Astrocyte of the spinal cord (primary cell): ENCODE data around the gene HEMGN.

Source experiments
- DNase-seq: peaks from one replicate; pipeline ENCODE4 v3.0.0; 2011; ENCODE audit warnings: low read depth, low spot score
- H3K4me3 ChIP-seq: 2 replicates; pipeline ENCODE4 v1.5.1; 2011; ENCODE audit warnings: low read depth, mild to moderate bottlenecking, low read length, moderate library complexity
- CTCF ChIP-seq: IDR thresholded peaks from 2 replicates; pipeline ENCODE4 v1.5.1; 2012; ENCODE audit warnings: low read depth, mild to moderate bottlenecking, low read length, inconsistent platforms
- in situ Hi-C: cut with HindIII; loops from 2 replicates; pipeline ENCODE4 v1.10.0; 2017; ENCODE audit warnings: low sequenced_read_pairs

The HEMGN gene

GRCh38 chr9:97921959-97922724, 15.8 kb downstream of the HEMGN start, which contains the start of gene TRMO:
TRMO (minus strand) TSS chr9:97922500; CDS start chr9:97922493, 7 bp downstream.
- peak within 1 kb of the TSS; percentile 61 for H3K4me3 ChIP-seq
- in situ Hi-C loops: no loop called here
- DNase-seq: peak; percentile 99
- peak; percentile 61 for TF ChIP-seq CTCF

GRCh38 chr9:97919217-97919813, 18.7 kb downstream of the HEMGN start:
- in situ Hi-C loops: no loop called here
- no peak overlapping the region for H3K4me3 ChIP-seq
- no peak for TF ChIP-seq CTCF
- DNase-seq: no peak

GRCh38 chr9:97918611-97919010, 19.4 kb downstream of the HEMGN start:
- TF ChIP-seq CTCF: no peak
- DNase-seq: no peak
- no peak overlapping the region for H3K4me3 ChIP-seq
- in situ Hi-C loops: no loop called here

GRCh38 chr9:97911970-97912369, 26.0 kb downstream of the HEMGN start:
- in situ Hi-C loops: no loop called here

GRCh38 chr9:97911528-97911927, 26.4 kb downstream of the HEMGN start:
- TF ChIP-seq CTCF: no peak
- no peak for DNase-seq
- no peak overlapping the region for H3K4me3 ChIP-seq
- in situ Hi-C loops: no loop called here

More at GRCh38 chr9:97911970-97912369, 26.0 kb downstream of the HEMGN start:
- TF ChIP-seq CTCF: no peak
- no peak overlapping the region for H3K4me3 ChIP-seq
- no peak for DNase-seq

- no peak for TF ChIP-seq CTCF
- no peak overlapping the region for H3K4me3 ChIP-seq
- in situ Hi-C loops: no loop called here
- DNase-seq: no peak
Measured at GRCh38 chr9:97910357-97910756, 27.6 kb downstream of the HEMGN start.
